Activated CD8-positive, alpha-beta T cell treated with anti-CD3 and anti-CD28 coated beads for 36 hours (primary cell): ENCODE results near the gene STOML3. TPM values are rescaled to one million over a fixed set of nuclear protein-coding genes. Genes with fewer than 3 reads are reported as not detected.

Experiments
- ATAC-seq: fragments of 200-7000 bp; cut with Tn5 transposase; one replicate; pipeline ENCODE4 v1.10.0; 2021; ENCODE audit warnings: mild to moderate bottlenecking, moderate library complexity
- CTCF ChIA-PET: fragments of 350-600 bp; sonication (Branson Sonifier 250); formaldehyde crosslinking; loops from one replicate; lab custom pipeline; 2021; ENCODE audit warnings: antibody characterized with exemption; lab: Charles Lee
- POLR2A ChIA-PET: fragments of 350-600 bp; sonication (Branson Sonifier 250); formaldehyde crosslinking; loops from one replicate; lab custom pipeline; 2021; ENCODE audit warnings: antibody characterized with exemption; lab: Charles Lee
- DNase-seq: peaks from one replicate; pipeline ENCODE4 v3.0.0-alpha.2; 2020
- H3K27ac Mint-ChIP-seq: one replicate; pipeline ENCODE4 v1.8.0; 2021; ENCODE audit warnings: mild to moderate bottlenecking, mixed read lengths
- H3K27me3 Mint-ChIP-seq: one replicate; pipeline ENCODE4 v1.8.0; 2021; ENCODE audit warnings: mixed read lengths
- H3K36me3 Mint-ChIP-seq: one replicate; pipeline ENCODE4 v1.8.0; 2021; ENCODE audit warnings: low read depth, mixed read lengths
- H3K4me1 Mint-ChIP-seq: one replicate; pipeline ENCODE4 v1.8.0; 2021; ENCODE audit warnings: low read depth, mixed read lengths
- H3K4me3 Mint-ChIP-seq: one replicate; pipeline ENCODE4 v1.8.0; 2021; ENCODE audit warnings: mild to moderate bottlenecking, moderate library complexity, mixed read lengths
- H3K9me3 Mint-ChIP-seq: one replicate; pipeline ENCODE4 v1.8.0; 2021; ENCODE audit warnings: mixed read lengths
- intact Hi-C: fragments of 100-400 bp; cut with micrococcal nuclease; formaldehyde crosslinking; loops from one replicate; pipeline ENCODE4 v1.10.0; 2022
- total RNA-seq, 2 experiments: library from RNA; stranded (reverse); gene quantifications; one replicate each; pipeline ENCODE4 v1.2.3, GENCODE V29; 2021
- TF ChIP-seq, protein P1 (sequence below): fragments of 200-600 bp; IDR thresholded peaks from one replicate; pipeline ENCODE4 v1.8.0; 2022; ENCODE audit warnings: antibody characterized with exemption, mild to moderate bottlenecking

The STOML3 gene, protein sequence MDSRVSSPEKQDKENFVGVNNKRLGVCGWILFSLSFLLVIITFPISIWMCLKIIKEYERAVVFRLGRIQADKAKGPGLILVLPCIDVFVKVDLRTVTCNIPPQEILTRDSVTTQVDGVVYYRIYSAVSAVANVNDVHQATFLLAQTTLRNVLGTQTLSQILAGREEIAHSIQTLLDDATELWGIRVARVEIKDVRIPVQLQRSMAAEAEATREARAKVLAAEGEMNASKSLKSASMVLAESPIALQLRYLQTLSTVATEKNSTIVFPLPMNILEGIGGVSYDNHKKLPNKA
- total RNA-seq = not detected

DNA sequence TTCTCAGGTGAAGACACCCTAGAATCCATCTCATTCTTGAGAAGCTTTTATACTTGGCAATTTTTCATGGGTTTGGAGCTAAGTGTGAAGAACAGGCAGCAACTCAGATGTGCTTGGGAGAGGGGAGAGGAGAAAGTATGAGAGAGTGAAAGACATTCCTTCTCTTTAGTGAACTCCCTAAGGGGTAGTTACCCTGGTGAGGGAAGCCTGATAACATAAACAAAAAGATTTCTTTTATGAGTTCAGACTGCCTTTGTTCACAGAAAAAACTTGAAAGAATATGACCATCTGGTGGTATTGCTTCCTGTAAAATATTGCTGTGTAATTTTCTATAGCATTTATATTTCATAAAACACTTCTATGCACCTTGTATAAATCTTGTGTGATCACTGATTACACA, at the start of gene STOML3:
Gene STOML3 (minus strand): TSS at position 139 of the 400 bp plus-strand sequence. CDS start 110 bp downstream, at position 29.
- H3K4me1 Mint-ChIP-seq = peaks cover 3% of the 10 kb centered on the region
- intact Hi-C loops = no loop called here
- ATAC-seq (no peak), DNase-seq (no peak)
- H3K36me3 Mint-ChIP-seq = no peaks in the 10 kb centered on the region
- H3K27ac Mint-ChIP-seq = no peak within 1 kb of the TSS
- ChIA-PET POLR2A (no interaction called here), CTCF (no interaction called here)
- H3K27me3 Mint-ChIP-seq = peaks cover 2% of the 10 kb centered on the region
- no peaks in the 10 kb centered on the region for H3K9me3 Mint-ChIP-seq
- TF ChIP-seq, protein P1, sequence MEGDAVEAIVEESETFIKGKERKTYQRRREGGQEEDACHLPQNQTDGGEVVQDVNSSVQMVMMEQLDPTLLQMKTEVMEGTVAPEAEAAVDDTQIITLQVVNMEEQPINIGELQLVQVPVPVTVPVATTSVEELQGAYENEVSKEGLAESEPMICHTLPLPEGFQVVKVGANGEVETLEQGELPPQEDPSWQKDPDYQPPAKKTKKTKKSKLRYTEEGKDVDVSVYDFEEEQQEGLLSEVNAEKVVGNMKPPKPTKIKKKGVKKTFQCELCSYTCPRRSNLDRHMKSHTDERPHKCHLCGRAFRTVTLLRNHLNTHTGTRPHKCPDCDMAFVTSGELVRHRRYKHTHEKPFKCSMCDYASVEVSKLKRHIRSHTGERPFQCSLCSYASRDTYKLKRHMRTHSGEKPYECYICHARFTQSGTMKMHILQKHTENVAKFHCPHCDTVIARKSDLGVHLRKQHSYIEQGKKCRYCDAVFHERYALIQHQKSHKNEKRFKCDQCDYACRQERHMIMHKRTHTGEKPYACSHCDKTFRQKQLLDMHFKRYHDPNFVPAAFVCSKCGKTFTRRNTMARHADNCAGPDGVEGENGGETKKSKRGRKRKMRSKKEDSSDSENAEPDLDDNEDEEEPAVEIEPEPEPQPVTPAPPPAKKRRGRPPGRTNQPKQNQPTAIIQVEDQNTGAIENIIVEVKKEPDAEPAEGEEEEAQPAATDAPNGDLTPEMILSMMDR = no peak
- H3K4me3 Mint-ChIP-seq = no peak within 1 kb of the TSS

DNA sequence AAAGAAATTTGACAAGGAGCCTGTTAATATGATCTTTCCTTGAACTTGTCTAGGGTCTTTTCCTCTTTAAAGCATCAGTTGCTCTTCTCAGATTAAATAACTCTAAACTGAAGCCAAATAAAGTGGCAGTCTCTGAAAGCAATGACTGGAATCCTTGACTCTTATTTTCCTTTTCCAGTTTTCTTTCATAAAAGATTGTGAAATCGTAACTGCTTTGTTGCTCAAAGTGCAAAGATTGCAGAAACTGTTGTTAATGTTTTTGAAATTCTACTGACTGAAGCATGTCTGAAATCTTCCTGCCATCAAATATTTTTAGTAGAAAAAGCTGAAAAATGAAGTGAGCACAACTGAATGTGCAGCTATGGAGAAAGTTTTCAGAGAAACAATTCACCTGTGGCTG, 49.6 kb upstream of the STOML3 start:
- TF ChIP-seq, protein P1 = no peak
- Mint-ChIP-seq H3K27me3 (no peaks in the 10 kb centered on the region), H3K4me3 (peak overlapping the region; percentile 100), H3K9me3 (no peaks in the 10 kb centered on the region), H3K36me3 (peaks cover 43% of the 10 kb centered on the region), H3K4me1 (peaks cover 30% of the 10 kb centered on the region), H3K27ac (no peak overlapping the region)
- ChIA-PET CTCF (no interaction called here), POLR2A (no interaction called here)
- no peak for DNase-seq
- intact Hi-C loops = no loop called here
- no peak for ATAC-seq

DNA sequence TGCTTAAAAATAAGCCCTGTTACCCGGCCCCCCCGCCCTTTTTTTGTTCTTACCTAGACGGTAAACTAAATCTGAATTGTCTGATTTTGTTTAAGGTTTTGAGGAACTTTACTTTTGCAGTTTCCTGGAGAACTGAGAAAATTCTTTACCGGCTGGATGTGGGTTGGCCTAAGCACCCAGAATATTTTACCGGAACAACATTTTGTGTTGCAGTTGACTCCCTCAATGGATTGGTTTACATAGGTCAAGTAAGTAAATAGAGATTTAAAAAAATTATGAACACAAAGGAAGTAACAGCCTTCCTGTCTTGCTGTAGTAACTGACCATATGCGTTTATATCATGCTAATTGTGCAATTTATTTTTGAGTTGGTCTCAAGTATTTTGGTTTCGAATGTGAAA, 48.4 kb upstream of the STOML3 start:
- no peak for ATAC-seq
- TF ChIP-seq, protein P1 = no peak
- Mint-ChIP-seq H3K9me3 (no peaks in the 10 kb centered on the region), H3K27ac (peak overlapping the region; percentile 99), H3K36me3 (peaks cover 38% of the 10 kb centered on the region), H3K4me3 (peak overlapping the region; percentile 100), H3K4me1 (peaks cover 37% of the 10 kb centered on the region), H3K27me3 (no peaks in the 10 kb centered on the region)
- DNase-seq = no peak
- POLR2A ChIA-PET = interaction anchor here (0.7 to 1.3 kb wide), 4 partner anchors 9 to 292 kb away, joined by 3 to 6 read pairs (median 4); no protein-coding TSS in a partner anchor
- intact Hi-C loops = no loop called here
- CTCF ChIA-PET = interaction anchor here (2.7 kb wide), 1 partner anchor 573 kb away, joined by 8 read pairs; no protein-coding TSS in a partner anchor

DNA sequence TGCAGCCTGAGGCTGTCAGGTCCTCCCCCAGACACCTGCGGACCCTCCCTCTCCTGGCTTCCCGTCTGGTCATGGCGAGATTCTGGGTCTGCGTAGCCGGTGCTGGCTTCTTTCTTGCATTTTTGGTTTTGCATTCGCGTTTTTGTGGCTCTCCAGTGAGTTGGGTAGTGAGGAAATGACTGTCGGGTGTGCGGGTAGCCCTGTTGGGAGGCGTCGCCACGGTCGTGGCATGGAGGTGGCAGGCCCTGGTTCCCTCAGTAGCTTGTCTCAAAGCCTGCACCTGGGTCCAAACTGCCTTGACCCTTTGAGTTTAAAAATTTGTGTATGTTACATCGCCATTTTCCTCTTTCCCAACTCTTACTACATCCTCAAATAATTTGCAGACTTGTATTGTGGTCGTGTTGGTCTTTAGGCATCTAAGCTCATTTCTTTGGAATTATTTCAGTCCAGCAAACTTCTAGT, 48.0 kb upstream of the STOML3 start:
- ChIA-PET POLR2A (interaction anchor here (0.6 to 1.9 kb wide), 8 partner anchors 8 to 638 kb away, joined by 3 to 7 read pairs (median 4); no protein-coding TSS in a partner anchor), CTCF (interaction anchor here (2.7 kb wide), 1 partner anchor 573 kb away, joined by 8 read pairs; no protein-coding TSS in a partner anchor)
- Mint-ChIP-seq H3K9me3 (no peaks in the 10 kb centered on the region), H3K36me3 (peaks cover 42% of the 10 kb centered on the region), H3K4me3 (peak overlapping the region; percentile 100), H3K4me1 (peaks cover 40% of the 10 kb centered on the region), H3K27ac (peak overlapping the region; percentile 99), H3K27me3 (no peaks in the 10 kb centered on the region)
- ATAC-seq = peak; percentile 40
- TF ChIP-seq, protein P1 = no peak
- intact Hi-C loops = no loop called here
- DNase-seq = peak; percentile 74
